ENCODE measurements around the gene TEX51. TPM values are rescaled to one million over a fixed set of nuclear protein-coding genes. Genes with fewer than 3 reads are reported as not detected.

Gene TEX51
- total RNA-seq, 1 experiment from 2014 or later: not detected

DNA sequence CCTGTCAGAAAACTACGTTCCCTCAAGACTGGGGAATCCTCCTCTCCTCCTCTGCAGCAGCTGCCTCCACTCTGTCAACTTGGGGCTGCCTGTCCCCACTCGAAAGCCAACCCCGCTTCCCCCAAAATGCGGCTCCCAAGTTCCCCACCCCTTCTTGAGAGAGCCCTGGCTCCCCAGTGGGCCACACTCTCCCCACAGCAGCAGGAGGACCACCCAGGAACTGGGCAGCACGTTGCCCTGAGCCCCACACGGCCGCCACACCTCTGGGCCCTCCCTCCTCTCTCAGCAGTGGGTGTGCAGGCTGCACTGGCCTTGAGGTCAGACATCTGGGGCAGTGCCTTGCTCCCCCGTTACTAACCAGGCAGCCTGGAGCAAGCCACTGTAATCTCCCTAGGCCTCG lies 9.6 kb upstream of the TEX51 start:
- H3K9me3 ChIP-seq (ENCODE audit: control insufficient read depth in 1 of 2, insufficient read depth in 1 of 2, low read depth in 1 of 2, low read length in 2 of 2): no peaks in the 10 kb centered on the region

DNA sequence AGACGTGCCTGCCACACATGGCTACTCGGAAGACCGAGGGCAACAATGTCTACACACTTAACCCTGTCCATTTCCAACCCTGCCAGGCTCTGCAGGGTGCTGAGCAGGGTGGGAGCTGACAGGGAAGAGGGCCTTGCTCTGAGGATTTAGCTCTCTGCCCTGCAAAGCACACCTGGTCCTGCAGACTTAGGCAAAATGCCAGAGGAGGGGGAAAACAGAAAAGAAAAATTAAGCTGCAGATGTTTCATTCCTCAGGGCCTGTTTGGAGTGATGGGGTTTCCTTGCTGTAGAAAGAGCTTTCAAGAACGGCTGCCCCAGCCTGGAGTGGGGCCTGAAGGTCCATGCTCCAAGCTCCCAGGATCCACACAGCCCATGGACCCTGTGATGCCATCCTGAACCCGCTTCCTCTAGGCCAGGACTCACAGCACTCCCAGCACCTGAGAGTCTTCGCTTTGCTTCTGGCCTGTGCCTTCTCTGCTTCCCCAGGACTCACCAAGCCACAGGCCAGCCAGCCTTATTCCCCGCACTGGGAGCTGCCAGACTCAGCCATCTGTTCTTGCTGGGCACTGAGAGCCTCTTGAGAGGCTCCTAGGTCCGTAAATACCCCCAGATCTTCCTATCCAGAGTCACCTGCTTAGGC lies 9.1 kb upstream of the TEX51 start:
- no peak overlapping the region for H3K4me2 ChIP-seq (ENCODE audit: low read length)
- ATAC-seq (no peak), DNase-seq (ENCODE audit: low read depth, low spot score) (no peak)
- H3K27ac ChIP-seq (ENCODE audit: low read depth, low read length): no peak overlapping the region
- RAD21 ChIA-PET (ENCODE audit: low non-redundant PET in 1 of 2, low total read pairs in 2 of 2, uncharacterized antibody in 2 of 2, unreplicated experiment in 2 of 2): no interaction called here
- H3K27me3 ChIP-seq (ENCODE audit: insufficient read depth, low read length): no peaks in the 10 kb centered on the region
- H3K9me2 ChIP-seq (ENCODE audit: insufficient read depth): no peaks in the 10 kb centered on the region
- H3K36me3 ChIP-seq (ENCODE audit: control insufficient read depth in 1 of 2, insufficient read depth in 2 of 2, low read length in 2 of 2): no peaks in the 10 kb centered on the region
- BruUV-seq (replicated peaks): no TSS peak
- CTCF ChIA-PET: no interaction called here
- H3K9ac ChIP-seq (ENCODE audit: low read length): no peak overlapping the region
- peaks cover 0 to 13% of the 10 kb centered on the region in 2 experiments; a peak in 3 of 4 replicates for H3K4me1 ChIP-seq (ENCODE audit: control insufficient read depth in 1 of 2, insufficient read depth in 2 of 2, low read length in 2 of 2)
- no peak overlapping the region for H2AFZ ChIP-seq (ENCODE audit: low read depth, low read length, poor library complexity, severe bottlenecking)
- POLR2A ChIA-PET: no interaction called here
- H3K4me3 ChIP-seq (replicated peaks in 1 of 2; ENCODE audit: low read depth in 1 of 2, low read length in 2 of 2): no peak overlapping the region
- TF ChIP-seq RAD21 (IDR thresholded peaks at IDR 0.05; ENCODE audit: low read depth) (no peak), ELF1 (IDR thresholded peaks at IDR 0.05; ENCODE audit: borderline replicate concordance, low read depth) (no peak), POLR2AphosphoS5 (IDR thresholded peaks at IDR 0.05; ENCODE audit: low read depth, low read length) (no peak), ATF3 (IDR thresholded peaks at IDR 0.05) (no peak), FOSL1 (IDR thresholded peaks at IDR 0.05; ENCODE audit: low read depth) (no peak), CBX3 (IDR thresholded peaks at IDR 0.05; ENCODE audit: low read depth) (no peak), ZNF274 (IDR thresholded peaks at IDR 0.05; ENCODE audit: low read depth, low read length) (no peak), POLR2A (IDR thresholded peaks at IDR 0.05; ENCODE audit: borderline replicate concordance, extremely low read depth, insufficient read depth, insufficient read length) (no peak), EZH2phosphoT487 (IDR thresholded peaks at IDR 0.05; ENCODE audit: borderline replicate concordance) (no peak), REST (IDR thresholded peaks at IDR 0.05; ENCODE audit: low read depth) (no peak), SRF (IDR thresholded peaks at IDR 0.05; ENCODE audit: low read depth) (no peak), SP1 (IDR thresholded peaks at IDR 0.05; ENCODE audit: low read depth) (no peak)
- no peaks in the 10 kb centered on the region for H4K20me1 ChIP-seq (ENCODE audit: insufficient read depth)
- intact Hi-C loops (cut with micrococcal nuclease): no loop called here
- H3K79me2 ChIP-seq (ENCODE audit: insufficient read depth, low read length): no peaks in the 10 kb centered on the region
- no peaks in the 10 kb centered on the region for H3K9me3 ChIP-seq (ENCODE audit: control insufficient read depth in 1 of 2, insufficient read depth in 1 of 2, low read depth in 1 of 2, low read length in 2 of 2)

More for the DNA sequence above, 9.6 kb upstream of the TEX51 start:
- no peak for TF ChIP-seq POLR2AphosphoS5 (IDR thresholded peaks at IDR 0.05; ENCODE audit: low read depth, low read length)
- H3K4me1 ChIP-seq (ENCODE audit: control insufficient read depth in 1 of 2, insufficient read depth in 2 of 2, low read length in 2 of 2): peaks cover 0 to 13% of the 10 kb centered on the region in 2 experiments; a peak in 3 of 4 replicates
- no peak overlapping the region for H3K9ac ChIP-seq (ENCODE audit: low read length)
- H3K4me2 ChIP-seq (ENCODE audit: low read length): no peak overlapping the region
- intact Hi-C loops (cut with micrococcal nuclease): no loop called here
- CTCF ChIA-PET: no interaction called here
- ATAC-seq (no peak), DNase-seq (ENCODE audit: low read depth, low spot score) (no peak)
- no peaks in the 10 kb centered on the region for H3K27me3 ChIP-seq (ENCODE audit: insufficient read depth, low read length)
- no peaks in the 10 kb centered on the region for H3K79me2 ChIP-seq (ENCODE audit: insufficient read depth, low read length)
- H3K4me3 ChIP-seq (replicated peaks in 1 of 2; ENCODE audit: low read depth in 1 of 2, low read length in 2 of 2): no peak overlapping the region
- no peaks in the 10 kb centered on the region for H3K36me3 ChIP-seq (ENCODE audit: control insufficient read depth in 1 of 2, insufficient read depth in 2 of 2, low read length in 2 of 2)
- no peak overlapping the region for H2AFZ ChIP-seq (ENCODE audit: low read depth, low read length, poor library complexity, severe bottlenecking)
- no peak overlapping the region for H3K27ac ChIP-seq (ENCODE audit: low read depth, low read length)
- POLR2A ChIA-PET: no interaction called here
- BruUV-seq (replicated peaks): no TSS peak
- no peaks in the 10 kb centered on the region for H4K20me1 ChIP-seq (ENCODE audit: insufficient read depth)
- H3K9me2 ChIP-seq (ENCODE audit: insufficient read depth): no peaks in the 10 kb centered on the region
- RAD21 ChIA-PET (ENCODE audit: low non-redundant PET in 1 of 2, low total read pairs in 2 of 2, uncharacterized antibody in 2 of 2, unreplicated experiment in 2 of 2): no interaction called here

Data from HCT116 (cell line).